Myocyte (in vitro differentiated cells): Measurements from ENCODE around the gene DSCAML1. TPM values are rescaled to one million over a fixed set of nuclear protein-coding genes. Genes with fewer than 3 reads are reported as not detected.

Experiments
- DNase-seq: peaks from one replicate; pipeline ENCODE4 v3.0.0-alpha.2; 2012; ENCODE audit warnings: low read depth
- total RNA-seq: library from RNA; depleted of rRNA; stranded (reverse); fragments of >200 nt; gene quantifications from 2 replicates; pipeline ENCODE4 v1.2.3, GENCODE V29; 2014

The DSCAML1 gene
- total RNA-seq, 1 donor from 2014 or later: not detected

DNA sequence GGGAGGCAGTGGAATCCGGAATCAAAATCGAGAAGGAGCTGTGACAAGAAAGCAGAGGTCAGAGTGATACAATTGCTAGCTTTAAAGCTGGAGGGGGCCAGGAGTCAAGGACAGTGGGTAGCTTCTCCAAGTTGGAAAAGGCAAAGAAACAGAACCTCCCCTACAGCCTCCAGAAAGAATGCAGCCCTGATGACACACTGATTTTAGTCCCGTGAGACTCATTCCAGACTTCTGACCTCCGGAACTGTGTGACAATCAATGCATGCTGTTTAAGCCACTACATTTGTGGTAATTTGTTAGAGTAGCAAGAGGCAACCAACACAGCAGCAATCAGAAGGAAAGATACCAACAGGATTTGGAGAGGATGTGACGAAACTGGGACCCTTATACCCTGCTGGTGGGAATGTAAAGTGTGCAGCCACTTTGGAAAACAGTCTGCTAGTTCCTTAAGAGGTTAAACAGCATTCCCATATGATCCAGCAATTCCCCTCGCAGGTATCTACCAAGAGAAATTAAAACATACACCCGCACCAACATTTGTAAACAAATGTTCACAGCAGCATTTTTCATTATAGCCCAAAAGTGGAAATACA is 66.7 kb downstream of the DSCAML1 start:
- DNase-seq: no peak

DNA sequence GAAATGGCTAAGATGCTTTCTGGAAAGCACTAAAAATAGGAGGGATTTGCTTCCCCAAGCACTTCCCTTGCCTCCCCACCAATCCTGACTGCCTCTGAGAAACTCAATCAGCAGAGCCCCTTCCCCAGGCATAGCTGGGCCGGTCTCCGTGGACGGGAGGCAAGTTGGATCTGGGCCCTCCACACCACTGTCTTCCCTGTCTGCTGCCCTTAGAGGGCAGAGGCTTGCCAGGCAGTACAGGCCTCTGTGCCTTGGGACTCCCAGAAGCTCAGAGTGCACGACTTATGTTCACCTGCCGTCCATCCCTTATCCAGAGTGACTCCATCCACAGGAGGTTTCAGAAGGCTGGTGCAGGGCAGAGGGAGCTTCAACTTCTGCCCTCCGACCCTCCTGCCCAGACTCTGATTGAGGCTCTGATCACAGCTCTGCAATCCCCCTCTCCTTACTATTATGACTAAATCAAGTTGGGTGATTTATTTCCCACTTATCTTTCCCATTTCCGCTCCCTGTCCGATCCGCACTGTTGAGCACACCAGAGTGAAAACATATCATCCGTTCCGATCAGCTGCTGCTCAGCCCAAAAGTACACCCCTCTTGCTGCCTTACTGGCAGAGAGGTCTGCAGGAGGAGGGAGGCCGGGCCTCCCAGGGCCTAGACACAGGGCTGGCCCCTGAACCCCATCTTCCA is 71.8 kb downstream of the DSCAML1 start:
- DNase-seq: no peak

DNA sequence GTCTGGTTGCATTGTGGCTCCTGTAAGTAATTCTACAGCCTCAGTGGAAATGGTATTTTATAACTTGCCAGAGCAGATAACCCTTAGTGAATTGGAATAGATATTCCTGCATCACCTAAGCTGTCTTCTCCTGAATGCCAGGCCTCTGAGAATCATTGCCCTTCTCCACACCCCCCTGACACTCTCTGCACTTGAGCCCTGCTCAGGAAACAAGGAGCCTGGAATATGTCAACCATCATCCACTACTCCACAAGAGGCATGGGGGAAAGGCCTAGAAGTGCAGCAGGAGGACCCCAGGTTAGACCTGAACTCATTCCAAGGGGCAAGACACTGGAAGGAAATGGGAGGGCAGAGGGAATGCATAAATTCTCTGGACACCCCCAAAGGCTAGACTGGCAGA is 72.4 kb downstream of the DSCAML1 start:
- DNase-seq: no peak

DNA sequence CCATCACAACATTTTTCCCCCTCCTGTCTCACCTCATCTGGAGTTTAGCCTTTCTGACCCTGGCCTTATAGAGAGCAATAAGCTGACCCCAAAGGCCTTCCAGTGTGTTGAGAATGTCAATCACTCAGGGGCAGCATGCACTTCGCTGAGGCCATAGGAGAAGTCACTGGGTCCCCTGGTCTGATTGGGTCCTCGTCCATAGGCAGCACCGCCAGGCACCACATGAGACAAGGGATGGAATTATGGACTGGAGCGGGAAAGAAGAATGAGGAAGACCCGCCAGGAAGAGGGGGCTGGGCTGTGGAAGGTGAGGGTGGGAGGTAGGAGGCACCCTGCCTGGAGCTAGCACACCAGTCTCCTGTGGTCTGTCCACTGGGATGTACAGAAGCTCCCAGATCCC is 72.9 kb downstream of the DSCAML1 start:
- no peak for DNase-seq

DNA sequence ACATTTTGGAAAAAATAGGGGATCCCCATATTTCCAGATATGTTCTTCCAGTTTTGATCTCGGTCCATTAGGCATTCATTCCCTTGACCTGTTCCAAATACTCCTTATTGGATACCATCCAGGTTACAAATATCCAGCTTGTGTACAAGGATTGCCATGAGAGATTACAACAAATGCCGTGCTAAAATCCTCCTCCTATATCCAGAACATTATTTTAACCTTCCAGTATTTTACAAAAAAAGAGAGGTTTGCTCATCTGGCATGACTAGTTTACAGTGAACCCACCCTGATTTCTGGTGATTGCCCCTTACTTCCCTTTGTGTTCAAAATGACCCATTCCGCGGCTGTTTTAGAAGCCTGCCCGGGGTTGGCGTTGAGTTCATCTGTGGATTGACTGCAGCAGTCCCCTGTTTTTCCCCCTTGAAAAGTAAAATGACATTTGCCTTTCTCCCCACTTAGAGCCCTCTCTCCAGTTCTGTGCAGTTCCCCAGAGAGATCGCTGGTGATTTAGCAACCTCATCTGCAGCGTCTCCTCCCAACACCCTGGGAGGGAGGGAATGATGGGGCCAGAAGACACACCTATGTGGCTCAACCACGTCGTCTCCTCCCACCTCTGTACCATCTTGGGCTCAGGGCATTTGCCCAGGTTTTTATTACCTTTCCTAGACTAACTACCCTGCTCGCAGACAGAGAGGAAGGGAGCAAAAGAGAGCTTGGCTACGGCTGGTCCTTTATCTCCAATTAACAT is 73.6 kb downstream of the DSCAML1 start:
- DNase-seq: no peak

DNA sequence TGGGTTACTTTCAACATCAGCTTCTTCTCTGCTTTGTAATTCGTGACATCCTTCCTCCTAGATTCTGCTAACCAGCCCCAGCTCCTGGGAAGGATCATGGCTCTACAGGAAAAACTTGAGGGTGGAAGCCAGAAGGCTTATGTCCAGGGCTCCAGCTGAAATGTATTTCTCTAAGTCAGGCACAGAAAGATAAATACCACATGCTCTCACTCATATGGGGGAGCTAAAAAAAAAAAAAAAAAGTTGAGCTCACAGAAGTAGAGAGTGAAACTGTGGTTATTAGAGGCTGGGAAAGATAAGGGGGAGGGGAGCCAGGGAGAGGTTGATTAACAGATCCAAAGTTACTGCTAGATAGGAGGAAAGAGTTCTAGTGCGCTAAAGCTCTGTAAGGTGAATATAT is 74.9 kb downstream of the DSCAML1 start:
- DNase-seq: no peak

DNA sequence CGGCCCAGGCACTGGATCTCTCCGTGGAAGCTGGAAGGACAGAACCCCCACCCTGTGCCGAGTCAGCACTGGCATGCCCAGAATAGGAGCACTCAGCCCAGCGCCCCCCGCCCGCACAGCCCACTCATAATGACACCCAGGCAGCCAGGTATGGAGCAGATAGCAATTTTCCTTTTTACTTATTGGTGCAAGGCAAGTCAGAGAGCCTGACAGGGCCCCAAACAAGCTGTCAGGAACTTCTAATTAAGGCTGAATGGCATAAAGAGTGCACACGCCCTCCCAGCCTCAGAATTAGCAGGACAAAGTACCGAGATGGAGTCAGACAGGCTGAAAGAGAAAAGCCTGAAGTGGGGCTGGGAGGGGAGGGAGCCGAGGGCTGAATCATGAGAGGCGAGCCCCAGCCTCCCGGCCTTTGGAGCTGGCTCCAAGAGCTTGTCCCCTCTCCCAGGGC is 76.9 kb downstream of the DSCAML1 start:
- no peak for DNase-seq

DNA sequence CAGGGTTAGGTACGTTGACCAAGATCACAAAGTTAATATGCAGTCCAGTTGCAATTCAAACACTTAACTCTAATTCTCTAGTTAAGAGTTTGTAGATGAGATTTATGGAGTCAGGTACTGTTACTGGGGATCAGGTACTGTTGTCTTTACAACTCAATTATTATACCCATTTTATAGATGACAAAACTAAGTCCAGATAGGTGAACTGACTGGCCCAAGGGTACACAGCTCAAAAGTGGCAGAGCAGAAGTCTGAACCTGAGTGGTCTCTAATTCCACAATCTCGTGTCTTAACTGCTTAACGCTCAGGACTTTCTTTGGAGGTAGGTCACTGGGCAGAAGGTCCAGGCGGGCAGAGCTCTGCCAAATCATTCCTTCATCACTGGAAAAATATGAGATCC is 77.5 kb downstream of the DSCAML1 start:
- no peak for DNase-seq

DNA sequence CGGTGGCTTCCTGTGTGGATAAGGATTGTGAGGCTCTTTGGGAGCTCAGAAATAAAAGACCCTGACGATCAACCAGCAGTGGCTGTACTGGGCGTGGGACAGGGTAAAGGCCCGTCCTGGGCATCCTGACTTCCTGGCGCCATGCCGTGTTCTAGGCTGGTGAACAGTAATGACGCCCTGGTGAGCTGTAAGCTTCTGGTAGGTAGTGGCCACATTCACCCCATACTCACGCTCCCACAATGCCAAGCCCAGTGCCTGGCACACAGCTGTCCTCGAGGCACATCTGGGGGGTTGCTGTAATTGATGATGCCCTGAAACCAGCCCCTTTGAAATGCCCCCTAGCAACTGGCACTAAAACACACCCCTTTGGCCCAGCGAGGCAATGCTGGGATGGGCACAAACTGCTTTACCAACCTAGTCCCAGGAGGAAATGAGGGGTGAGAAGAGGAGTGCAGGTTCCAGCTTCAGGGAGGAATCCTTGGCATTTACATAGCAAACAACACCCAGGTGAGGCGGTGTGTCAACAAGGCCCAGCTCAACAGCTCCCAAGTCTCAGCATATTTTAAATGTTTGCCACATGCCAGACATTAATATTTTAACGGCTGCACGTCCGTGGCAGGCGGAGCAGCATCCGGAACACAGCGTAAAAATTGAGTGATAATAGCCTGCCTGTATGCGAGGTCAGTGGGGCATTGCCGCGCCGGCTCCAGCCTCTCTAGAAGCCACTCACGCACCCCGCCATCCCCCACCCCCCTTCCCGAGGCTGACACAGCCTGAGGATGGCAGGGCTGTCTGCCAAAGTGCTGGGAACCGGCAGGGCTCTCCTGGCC is 79.3 kb downstream of the DSCAML1 start:
- DNase-seq: no peak

DNA sequence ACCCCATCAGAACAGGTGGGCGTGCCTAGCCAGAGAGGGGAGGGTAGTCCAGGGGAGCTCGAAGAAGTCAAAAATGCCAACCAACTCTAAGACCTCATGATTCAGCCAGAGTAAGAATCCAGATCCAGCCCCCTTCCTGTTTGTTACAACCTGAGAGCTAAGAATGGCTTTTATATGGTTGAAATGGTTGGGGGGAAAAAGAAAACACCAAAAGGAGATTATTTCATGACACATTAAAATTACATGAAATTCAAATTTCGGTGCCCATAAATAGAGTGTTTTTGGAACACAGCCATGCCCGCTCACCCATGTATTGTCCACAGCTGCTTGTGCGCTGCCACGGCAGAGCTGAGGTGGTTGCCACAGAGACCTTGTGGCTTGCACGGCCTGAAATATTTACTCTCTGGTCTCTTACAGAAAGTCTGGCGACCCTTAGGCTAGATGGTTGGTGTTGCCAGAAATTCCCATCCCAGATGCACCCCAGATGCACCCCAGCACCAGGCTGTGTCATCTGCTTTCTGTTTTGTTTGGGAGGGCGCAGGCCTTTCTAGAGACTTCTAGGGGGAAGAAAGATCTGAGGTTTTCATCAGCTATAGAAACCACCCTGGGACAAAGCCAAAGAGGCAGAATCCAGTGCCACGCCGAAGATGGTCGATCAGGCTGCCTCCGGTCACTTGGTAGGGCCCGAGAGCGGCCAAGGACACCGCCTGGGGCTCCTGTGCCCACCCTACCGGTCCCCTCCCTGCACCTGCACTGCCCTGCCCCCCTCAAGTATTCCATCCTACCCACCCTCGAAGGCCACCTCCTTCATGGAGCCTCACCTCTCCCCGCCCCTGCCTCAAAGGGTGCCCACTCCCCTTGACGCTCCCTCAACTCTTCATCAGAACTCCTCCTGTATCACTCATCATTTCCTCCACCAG is 80.2 kb downstream of the DSCAML1 start:
- DNase-seq: no peak

DNA sequence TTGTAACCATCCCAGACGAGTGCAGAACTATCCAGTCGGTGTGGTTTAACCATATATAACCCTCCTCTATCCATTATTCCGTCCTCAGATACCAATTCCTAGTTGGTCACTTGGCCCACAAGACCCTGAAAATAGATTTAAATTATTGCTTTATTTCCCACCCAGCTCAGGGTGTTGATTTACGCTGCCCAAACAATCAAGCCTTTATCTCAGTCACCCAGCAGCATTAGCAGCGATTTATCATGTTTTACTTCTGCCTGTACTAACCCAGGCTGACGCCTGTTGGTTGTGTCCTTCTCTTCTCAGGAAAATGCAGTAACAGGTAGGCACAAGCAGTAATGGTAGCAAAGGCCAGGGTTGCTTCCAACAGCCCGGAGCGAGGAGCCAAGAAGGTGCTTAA is 81.2 kb downstream of the DSCAML1 start:
- no peak for DNase-seq

DNA sequence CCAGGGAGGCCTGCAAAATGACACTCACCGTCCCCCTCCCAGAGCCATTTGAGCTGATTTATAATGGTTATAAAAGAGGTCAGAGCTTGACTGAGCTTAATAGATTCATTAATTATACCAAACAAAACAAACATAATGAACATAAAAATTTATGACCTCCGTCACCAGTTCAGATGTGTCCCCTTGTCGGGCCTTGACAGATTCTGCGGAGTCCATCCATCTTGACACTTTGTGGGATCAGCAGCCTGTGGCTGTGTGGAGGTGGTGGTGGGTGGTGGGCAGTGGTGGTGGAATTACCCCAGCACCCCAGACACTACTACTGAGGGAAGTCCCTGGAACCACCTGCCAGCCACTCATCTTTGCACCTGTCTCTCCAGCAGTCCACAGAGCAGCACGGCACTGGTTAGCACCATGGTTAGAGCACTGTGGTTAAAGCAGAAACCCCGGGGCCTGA is 83.5 kb downstream of the DSCAML1 start:
- no peak for DNase-seq

DNA sequence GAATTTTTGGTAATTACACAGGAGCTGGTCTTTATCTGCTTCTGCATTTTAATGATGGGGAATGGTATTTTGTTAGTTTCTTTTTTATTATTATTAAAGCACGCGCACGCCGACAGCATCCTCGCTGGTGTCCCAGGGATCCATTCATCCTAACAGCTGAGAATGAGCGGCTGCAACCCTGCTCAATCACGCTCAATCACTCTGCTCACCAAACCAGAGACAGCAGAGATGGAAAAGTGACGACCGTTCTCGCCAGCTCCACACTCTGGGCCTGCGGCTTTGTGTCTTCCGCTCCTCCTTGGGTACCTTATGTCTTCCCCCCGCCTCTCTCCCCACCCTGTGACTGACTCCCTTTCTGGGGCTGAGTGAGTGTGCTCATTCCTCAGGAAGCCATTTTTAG is 84.5 kb downstream of the DSCAML1 start:
- no peak for DNase-seq

DNA sequence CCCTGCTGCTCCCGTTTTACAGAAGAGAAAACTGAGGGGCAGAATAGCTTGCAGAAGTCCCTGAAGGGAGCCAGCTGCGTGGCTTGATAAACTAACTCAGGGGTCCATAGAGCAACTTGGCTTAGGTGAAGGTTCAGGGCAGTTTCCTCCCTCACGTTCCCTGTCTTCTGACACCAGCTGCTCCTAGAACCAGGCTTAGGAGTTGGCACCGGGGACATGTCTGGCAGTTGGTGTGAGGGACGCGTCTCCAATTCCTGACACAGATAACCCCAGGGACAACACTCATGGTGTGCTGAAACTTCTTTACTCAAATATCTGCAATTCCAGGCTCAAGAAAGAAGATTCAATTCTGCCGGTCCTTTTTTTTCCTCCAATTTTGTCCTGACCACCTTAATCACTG is 85.7 kb downstream of the DSCAML1 start:
- no peak for DNase-seq

DNA sequence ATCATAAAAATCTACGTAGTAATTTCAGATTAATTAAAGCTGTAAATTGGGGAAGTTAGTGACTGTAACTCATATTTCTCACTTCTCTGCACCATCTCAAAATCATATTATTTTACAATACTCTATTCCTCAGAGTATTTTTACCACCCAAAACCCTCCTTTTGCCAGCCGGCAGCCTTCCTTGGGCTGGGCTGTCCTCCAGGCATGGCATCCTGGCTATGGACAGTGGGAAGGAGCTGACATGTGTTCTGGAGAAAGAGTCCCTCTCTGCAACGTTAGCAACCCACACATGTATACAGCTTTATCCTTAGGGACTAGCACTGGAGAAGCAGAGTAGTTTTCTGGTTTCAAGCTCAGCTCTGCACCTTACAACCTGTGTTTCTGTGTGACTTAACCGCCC is 86.8 kb downstream of the DSCAML1 start:
- DNase-seq: no peak

DNA sequence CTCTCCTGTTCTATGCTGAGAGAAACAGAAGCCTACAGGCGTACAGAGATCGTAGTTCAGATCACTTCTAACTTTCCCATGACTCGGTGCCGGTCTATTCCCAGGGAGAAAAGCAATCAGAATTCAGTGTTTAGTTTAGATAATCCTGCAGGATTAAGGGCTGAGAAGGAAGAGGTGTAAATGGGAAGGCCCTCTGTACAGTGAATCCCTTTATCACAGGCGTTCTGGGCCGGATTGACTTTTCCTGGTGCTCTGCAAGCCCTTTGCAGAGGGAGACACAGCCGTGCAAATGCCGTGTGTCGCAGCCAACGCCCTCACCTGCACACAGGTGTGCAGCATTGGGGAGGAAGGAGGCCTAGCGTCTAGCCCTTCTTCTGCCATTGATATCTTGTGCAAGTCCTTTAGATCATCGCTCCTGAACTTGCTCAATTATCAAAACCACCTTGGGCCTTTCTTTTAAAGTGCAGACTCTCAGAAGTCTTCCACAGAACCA is 90.6 kb downstream of the DSCAML1 start:
- DNase-seq: no peak

DNA sequence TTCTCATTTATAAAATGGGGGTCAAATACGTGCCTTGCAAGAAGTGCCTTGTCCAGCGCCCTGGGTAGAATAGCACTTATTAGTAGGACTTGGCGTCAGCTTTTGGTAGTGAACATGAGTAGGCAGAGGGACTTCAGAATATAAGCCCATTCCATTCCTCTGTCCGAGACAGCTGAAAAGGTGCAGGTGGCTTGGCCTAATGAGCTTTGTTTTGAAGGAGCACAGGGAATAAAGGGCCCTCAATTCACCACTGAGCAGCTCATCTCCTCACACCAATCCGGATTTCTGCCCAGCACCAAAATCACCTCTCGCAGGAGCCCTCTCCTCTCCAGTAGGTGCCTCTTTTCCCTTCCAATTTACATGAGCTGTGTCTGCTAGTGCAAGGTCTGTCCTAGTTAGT is 91.2 kb downstream of the DSCAML1 start:
- DNase-seq: no peak

DNA sequence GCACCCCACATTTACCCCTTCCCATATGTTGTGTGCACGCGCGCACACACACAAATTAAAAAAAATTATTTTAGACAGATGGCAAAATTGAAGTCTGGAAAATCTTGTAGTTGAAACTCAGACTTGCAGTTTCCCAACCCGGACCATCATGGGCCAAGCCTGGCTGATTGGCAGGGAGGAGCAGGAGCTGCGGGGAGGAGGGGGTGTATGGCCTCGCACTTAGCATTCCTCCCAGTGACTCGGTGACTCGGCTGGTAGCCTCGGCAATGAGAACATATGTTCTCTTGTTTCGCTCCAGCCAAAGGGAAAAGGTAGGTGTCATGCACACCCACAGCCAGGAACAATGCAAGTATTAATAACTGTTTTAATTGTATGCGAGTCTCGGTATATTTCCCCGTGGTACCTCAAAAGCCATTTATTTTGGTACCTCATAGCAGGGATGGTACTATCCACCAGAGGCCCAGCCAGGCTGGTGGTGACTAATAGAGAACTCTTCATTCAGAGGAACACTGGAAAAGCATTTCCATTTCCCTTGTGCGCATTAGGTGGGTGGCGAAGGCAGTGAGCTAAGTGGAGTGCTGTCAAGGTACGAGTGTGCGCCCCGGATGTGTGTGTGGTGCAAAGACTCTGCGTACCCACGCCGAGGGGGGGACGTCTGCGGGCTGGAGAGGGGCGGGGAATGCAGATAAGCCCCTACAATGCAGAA is 92.5 kb downstream of the DSCAML1 start:
- DNase-seq: no peak

DNA sequence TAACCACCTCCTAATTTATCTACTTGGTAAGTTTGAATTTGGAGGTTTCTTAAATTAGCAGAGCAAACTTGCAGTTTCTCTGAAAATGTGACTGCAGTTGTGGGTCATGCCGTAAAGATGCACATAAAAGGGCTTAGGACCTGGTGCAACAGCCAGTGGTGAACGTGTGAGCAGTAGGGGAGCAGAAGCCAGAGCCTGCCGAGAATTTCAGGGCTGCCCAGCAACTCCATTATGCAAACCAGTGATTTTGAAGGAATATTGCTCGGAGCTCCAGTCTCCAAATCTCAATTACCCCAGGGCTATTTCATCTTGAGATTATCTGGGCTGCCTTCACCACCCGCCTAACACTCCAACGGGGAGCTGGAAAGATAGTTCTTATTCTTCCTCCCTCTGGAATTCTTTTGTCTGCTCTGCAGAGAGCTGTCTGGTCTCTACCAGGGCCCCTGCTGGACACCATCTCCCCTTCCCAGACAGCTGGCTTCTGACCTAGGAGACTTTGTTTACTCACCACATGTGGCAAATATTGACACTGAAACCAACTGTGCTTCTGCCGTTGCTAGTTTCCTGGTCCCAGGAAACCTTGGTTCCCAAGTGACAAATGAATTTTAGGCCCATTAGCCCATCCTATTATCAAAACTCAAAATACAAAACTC is 93.9 kb downstream of the DSCAML1 start:
- no peak for DNase-seq
